Endothelial cell of umbilical vein (primary cell): Measurements from ENCODE around the gene CMIP.

Experiments
- CTCF ChIP-seq, 2 donors: IDR thresholded peaks; 1 replicate in 1 of 2; 2 replicates in 1 of 2; pipeline ENCODE4 v1.5.1; 2011; ENCODE audit warnings: low read length in 2 of 2, mild to moderate bottlenecking in 2 of 2, moderate library complexity in 2 of 2, control low read depth in 1 of 2, inconsistent platforms in 1 of 2, low read depth in 1 of 2; ENCODE audit not compliant: insufficient read depth in 1 of 2; ENCODE audit errors: extremely low read depth in 1 of 2
- EZH2 ChIP-seq: IDR thresholded peaks from 2 replicates; pipeline ENCODE4 v1.6.1; 2012; ENCODE audit warnings: borderline replicate concordance, low read depth, mild to moderate bottlenecking, moderate library complexity, low read length, inconsistent platforms; ENCODE audit not compliant: severe bottlenecking
- FOS ChIP-seq: IDR thresholded peaks from 2 replicates; pipeline ENCODE4 v1.6.1; 2011; ENCODE audit warnings: mild to moderate bottlenecking, low read length, moderate library complexity, borderline replicate concordance; ENCODE audit not compliant: insufficient read depth
- GATA2 ChIP-seq: IDR thresholded peaks from 2 replicates; pipeline ENCODE4 v1.7.0; 2011; ENCODE audit warnings: low read depth, mild to moderate bottlenecking, moderate library complexity, mixed read lengths, low read length; ENCODE audit not compliant: insufficient read length, insufficient read depth
- JUN ChIP-seq: IDR thresholded peaks from 2 replicates; pipeline ENCODE4 v1.6.1; 2011; ENCODE audit warnings: borderline replicate concordance, low read depth; ENCODE audit not compliant: insufficient read length, insufficient read depth
- MAX ChIP-seq: IDR thresholded peaks from 2 replicates; pipeline ENCODE4 v1.6.1; 2011; ENCODE audit not compliant: insufficient read depth, insufficient read length
- MYC ChIP-seq: IDR thresholded peaks from one replicate; pipeline ENCODE4 v1.6.1; 2011; ENCODE audit warnings: mild to moderate bottlenecking, low read depth, low read length
- POLR2A ChIP-seq: IDR thresholded peaks from 2 replicates; pipeline ENCODE4 v1.6.1; 2012; ENCODE audit warnings: low read depth, mild to moderate bottlenecking, control low read depth, low read length
- POLR2AphosphoS5 ChIP-seq: IDR thresholded peaks from 2 replicates; pipeline ENCODE4 v1.6.1; 2012; ENCODE audit warnings: low read depth, mild to moderate bottlenecking, control low read depth, low read length, moderate library complexity; ENCODE audit not compliant: insufficient read depth

GRCh38 chr16:81617021-81617346 lies 172.4 kb downstream of the CMIP start:
- TF ChIP-seq CTCF (IDR thresholded peaks at IDR 0.05; ENCODE audit: extremely low read depth in 1 of 2, insufficient read depth in 1 of 2, low read depth in 1 of 2, low read length in 2 of 2) (no peak), POLR2A (no peak), POLR2AphosphoS5 (no peak), MYC (no peak), EZH2 (no peak), MAX (no peak), GATA2 (no peak), JUN (no peak), FOS (no peak)
